NB4 (cell line): ENCODE data around the gene MRPL36.
"Not testable (repeated sequence)": the region's sequence is repeated elsewhere in the genome, so short reads cannot be mapped to it uniquely, and the experiment has no call there.

Source experiments
- MYC ChIP-seq: IDR thresholded peaks from 2 replicates; pipeline ENCODE4 v1.6.1; 2011; ENCODE audit warnings: low read depth, low read length
- POLR2A ChIP-seq: IDR thresholded peaks from 2 replicates; pipeline ENCODE4 v1.6.1; 2011; ENCODE audit warnings: mild to moderate bottlenecking; ENCODE audit not compliant: insufficient read length; ENCODE audit errors: extremely low read depth
- TF ChIP-seq, protein P1 (sequence below): IDR thresholded peaks from one replicate; pipeline ENCODE4 v1.5.1; 2012; ENCODE audit warnings: low read depth, low read length
- TF ChIP-seq, protein P2 (sequence below): IDR thresholded peaks from 2 replicates; pipeline ENCODE4 v1.6.1; 2011; ENCODE audit warnings: low read depth, low read length

GRCh38 chr5:1798589-1798988 lies 1.0 kb downstream of the MRPL36 start:
- TF ChIP-seq, protein P1, sequence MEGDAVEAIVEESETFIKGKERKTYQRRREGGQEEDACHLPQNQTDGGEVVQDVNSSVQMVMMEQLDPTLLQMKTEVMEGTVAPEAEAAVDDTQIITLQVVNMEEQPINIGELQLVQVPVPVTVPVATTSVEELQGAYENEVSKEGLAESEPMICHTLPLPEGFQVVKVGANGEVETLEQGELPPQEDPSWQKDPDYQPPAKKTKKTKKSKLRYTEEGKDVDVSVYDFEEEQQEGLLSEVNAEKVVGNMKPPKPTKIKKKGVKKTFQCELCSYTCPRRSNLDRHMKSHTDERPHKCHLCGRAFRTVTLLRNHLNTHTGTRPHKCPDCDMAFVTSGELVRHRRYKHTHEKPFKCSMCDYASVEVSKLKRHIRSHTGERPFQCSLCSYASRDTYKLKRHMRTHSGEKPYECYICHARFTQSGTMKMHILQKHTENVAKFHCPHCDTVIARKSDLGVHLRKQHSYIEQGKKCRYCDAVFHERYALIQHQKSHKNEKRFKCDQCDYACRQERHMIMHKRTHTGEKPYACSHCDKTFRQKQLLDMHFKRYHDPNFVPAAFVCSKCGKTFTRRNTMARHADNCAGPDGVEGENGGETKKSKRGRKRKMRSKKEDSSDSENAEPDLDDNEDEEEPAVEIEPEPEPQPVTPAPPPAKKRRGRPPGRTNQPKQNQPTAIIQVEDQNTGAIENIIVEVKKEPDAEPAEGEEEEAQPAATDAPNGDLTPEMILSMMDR, result not testable (repeated sequence)
- TF ChIP-seq, protein P2, sequence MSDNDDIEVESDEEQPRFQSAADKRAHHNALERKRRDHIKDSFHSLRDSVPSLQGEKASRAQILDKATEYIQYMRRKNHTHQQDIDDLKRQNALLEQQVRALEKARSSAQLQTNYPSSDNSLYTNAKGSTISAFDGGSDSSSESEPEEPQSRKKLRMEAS, result not testable (repeated sequence)
- TF ChIP-seq MYC, POLR2A: not testable (repeated sequence)
